ENCODE results near the gene RPL7A.

- TF ChIP-seq POLR2A (IDR thresholded peaks at IDR 0.05): no peak
- TF ChIP-seq CTCF (IDR thresholded peaks at IDR 0.05): no peak
These were observed 38.4 kb upstream of the RPL7A start for GRCh38 chr9:133309608-133310007.

All from transverse colon (tissue), 3 donors.